ENCODE data around the gene DDX39B.
"Not testable (repeated sequence)": the region's sequence is repeated elsewhere in the genome, so short reads cannot be mapped to it uniquely, and the experiment has no call there.

DDX39B gene

GRCh38 chr6:31541658-31542521, at the start of gene DDX39B:
Gene DDX39B (minus strand): TSS chr6:31542003. CDS start chr6:31540532, 1,471 bp downstream.
- peak; percentile 98 for DNase-seq

DNA sequence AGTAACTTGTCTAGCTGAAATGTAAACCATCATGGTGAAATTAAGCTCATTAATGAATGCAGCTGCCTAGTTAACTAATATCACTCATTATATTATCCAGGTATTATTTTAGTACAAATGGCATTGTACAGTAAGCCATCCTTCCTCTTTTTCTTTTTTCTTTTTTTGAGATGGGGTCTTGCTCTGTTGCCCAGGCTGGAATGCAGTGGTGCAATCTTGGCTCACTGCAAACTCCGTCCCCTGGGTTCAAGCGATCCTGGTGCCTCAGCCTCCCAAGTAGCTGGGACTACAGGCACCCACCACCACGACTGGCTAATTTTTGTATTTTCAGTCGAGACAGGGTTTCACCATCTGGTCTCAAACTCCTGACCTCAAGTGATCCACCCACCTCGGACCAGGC, 48.9 kb upstream of the DDX39B start:
- DNase-seq, result not testable (repeated sequence)

DNA sequence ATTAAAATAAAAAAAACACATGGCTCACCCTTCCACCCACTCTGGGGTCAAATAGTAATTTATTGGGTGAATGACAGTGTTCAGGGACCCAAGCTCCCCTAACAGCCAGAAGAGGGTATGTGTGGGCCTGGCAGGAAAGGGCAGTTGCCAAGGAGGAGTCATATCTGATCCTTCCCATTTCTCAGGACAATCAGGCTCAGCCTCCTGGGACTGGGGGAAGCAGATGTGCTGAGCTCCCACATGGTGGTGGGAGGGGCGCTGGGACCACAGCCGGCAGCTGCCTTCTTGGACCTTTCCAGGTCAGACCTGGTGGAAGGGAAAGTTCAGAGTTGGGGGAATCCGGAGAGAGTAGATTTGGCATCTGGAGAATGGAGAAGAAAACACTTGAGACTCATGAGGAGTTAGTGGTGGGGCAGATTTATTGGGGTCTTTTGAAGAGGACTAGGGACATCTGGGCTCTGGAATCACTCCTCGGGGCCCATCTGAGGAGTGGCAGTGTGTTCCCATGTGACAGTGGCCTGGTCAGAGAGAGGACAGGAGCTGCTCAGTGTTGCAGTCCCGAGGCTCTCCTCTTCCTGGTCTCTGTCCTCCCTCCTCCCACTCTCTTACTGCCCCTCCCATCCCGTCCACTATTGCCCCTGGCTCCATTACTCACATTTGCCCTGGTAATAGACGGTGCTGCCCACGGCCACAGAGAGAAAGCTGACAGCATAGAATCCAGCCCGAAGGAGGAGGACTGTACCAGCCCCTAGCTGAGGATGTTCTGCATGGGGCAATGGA, 47.3 kb upstream of the DDX39B start:
- DNase-seq, result no peak

GRCh38 chr6:31587791-31588777, 46.3 kb upstream of the DDX39B start:
- DNase-seq, result no peak

DNA sequence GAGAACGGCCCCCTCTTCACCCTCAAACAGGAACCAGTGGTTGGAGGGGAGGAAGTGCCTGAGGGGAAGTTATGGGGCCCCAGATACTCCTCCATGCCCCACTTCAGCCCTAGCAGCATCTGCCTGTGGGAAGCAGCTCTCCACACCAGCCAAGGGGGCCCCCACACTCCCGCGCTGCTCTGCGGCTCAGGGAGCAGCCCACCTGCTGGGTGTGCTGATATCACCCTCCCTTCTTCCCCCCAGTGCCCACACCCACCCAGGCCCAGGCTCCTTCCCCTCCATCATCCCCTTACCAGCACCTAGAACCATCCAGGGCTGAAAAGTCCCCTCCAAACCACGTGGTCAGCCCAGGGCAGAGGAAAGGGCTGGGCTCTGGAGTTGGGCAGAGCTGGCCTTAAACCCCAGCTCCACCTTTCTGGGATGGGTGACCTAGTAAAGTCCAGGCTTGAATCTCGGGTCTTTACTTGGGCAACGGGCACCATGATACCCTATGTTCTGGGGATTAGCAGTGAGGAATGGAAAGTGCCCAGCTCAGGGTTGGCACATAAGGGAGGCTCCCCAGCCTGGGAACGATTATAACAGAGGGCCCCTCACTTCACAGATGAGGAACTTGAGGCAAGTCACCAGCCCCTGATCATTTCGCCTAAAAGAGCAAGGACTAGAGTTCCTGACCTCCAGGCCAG, 44.9 kb upstream of the DDX39B start:
- no peak for DNase-seq

DNA sequence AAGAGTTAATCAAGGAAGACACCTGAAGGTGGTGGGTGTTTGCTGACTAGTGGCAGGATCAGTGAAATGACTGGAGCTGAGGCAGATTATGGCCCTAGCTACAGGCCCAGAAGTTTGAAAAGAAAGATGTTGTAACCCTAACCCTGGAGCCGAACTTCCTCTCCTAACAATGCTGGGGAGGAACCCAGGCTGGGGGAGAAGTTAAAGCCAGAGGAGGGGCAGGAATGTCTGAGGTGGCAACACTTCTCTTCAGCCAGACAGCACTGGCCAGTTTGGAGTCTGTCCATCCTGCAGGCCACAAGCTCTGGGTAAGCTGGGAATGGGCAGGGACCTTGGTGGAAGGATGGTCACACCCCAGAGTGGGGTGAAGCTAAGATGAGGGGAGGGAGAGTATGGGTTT, 44.2 kb upstream of the DDX39B start, which contains the start of gene LST1:
Gene LST1, plus strand, starts transcription at position 270 of the 400 bp plus-strand sequence. CDS start 1,023 bp downstream, outside the sequence.
- no peak for DNase-seq

GRCh38 chr6:31585491-31585890, 43.7 kb upstream of the DDX39B start:
- DNase-seq, result no peak

DNA sequence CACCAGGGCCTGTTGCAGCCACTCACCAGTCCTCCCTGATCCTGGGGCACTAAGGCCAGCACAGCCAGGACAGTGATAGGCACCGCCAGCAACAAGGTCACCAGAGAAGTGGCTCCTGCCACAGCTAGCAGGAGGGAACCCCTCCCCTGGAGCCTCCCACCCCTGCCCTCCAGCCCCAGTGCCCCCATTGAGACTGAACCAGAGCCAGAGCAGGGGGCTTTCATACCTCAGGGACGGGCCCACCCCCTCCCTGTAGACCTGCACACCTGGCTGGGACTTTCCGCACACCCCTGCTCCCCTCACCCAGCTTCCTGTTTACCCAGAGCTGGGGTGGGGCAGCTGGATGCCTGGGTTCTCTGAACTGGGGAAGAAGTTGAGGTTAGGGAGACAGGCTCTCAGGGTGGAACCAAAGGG, 40.4 kb upstream of the DDX39B start, which contains the start of gene LTB:
Gene LTB, minus strand, starts transcription at position 195 of the 414 bp plus-strand sequence. Its CDS starts 7 bp downstream, at position 188.
- DNase-seq, result no peak

DNA sequence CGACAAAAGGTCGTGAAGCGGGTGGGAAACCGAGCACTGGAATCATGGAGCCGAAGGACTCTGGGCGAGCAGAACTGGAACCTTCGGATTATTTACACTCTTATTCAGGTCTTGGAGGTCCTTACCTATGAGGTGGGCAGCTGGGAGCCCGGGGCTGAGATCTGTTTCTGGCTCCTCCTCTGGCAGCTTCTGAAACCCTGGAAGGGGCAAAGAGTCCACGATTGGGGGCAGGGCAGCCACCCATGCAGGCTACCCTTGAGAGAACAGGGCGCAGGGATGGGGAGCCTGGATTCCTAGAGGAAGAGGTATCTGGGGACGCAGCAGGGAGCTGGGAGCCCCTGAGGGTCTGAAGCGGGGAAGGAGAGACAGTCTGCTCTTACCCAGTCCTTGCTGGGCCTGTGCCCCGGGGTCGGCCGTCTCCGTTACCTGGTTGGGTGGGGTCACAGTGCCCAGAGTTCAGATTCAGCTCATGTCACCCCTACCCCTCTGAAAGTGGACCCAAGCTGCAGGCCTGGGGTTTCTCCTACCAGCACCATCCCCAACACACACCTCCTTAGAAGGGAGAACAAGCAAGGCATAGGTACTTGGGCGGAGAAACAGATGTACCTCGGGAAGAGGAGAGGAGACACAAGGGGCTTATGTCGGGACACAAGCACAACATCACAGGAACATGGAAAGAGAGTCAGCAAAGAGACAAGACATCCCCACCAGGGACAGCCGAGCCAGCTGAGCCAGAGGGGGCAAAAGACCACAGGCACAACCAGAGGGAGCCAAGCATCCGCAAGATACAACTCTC, 39.8 kb upstream of the DDX39B start:
- DNase-seq, result no peak

- peak; percentile 82 for DNase-seq
These were observed 39.1 kb upstream of the DDX39B start for GRCh38 chr6:31580807-31581433.

DNA sequence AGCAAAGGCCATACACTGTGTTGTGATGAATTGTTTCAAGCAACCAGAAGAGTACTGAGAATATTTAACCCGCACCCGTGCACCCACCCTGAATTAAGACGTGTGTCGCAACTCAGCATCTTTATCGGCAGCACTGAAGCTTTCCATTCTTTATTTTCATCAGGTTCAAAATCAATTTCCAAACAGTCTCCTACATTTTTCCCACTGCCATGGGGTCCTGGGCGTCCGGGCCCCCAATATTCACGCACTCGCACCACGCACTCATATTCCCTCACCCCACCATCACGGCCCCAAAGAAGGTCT, 38.6 kb upstream of the DDX39B start:
- no peak for DNase-seq

- no peak for DNase-seq
These were observed 38.0 kb upstream of the DDX39B start for GRCh38 chr6:31579546-31580437.

DNA sequence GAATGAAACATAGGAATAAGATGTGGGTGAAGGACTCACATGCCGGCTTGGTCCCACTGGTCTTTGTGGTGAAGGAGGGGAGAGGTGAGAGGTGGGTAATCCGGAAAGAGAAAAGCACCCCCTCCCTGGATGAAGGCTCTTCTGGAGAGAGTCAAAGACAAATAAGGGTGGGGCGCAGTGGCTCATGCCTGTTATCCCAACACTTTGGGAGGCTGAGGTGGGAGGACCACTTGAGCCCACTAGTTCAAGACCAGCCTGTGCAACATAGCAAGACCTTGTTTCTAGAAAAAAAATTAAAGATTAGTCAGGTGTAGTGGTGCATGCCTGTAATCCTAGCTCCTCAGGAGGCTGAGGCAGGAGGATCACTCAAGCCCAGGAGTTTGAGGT, 37.3 kb upstream of the DDX39B start:
- DNase-seq, result no peak

- no peak for DNase-seq
These were observed 36.6 kb upstream of the DDX39B start for GRCh38 chr6:31578184-31579118.

DNA sequence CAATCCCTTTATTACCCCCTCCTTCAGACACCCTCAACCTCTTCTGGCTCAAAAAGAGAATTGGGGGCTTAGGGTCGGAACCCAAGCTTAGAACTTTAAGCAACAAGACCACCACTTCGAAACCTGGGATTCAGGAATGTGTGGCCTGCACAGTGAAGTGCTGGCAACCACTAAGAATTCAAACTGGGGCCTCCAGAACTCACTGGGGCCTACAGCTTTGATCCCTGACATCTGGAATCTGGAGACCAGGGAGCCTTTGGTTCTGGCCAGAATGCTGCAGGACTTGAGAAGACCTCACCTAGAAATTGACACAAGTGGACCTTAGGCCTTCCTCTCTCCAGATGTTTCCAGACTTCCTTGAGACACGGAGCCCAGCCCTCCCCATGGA, 35.8 kb upstream of the DDX39B start:
- DNase-seq, result no peak

- DNase-seq, result no peak
These were observed 35.2 kb upstream of the DDX39B start for GRCh38 chr6:31576897-31577578.

DNA sequence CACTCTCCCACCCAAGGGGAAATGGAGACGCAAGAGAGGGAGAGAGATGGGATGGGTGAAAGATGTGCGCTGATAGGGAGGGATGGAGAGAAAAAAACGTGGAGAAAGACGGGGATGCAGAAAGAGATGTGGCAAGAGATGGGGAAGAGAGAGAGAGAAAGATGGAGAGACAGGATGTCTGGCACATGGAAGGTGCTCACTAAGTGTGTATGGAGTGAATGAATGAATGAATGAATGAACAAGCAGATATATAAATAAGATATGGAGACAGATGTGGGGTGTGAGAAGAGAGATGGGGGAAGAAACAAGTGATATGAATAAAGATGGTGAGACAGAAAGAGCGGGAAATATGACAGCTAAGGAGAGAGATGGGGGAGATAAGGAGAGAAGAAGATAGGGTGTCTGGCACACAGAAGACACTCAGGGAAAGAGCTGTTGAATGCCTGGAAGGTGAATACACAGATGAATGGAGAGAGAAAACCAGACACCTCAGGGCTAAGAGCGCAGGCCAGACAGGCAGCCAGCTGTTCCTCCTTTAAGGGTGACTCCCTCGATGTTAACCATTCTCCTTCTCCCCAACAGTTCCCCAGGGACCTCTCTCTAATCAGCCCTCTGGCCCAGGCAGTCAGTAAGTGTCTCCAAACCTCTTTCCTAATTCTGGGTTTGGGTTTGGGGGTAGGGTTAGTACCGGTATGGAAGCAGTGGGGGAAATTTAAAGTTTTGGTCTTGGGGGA, 34.3 kb upstream of the DDX39B start:
- no peak for DNase-seq
